KOPT-K1 (cell line): ENCODE measurements around the gene IL2RA.
"Not testable (repeated sequence)": the region's sequence is repeated elsewhere in the genome, so short reads cannot be mapped to it uniquely, and the experiment has no call there.

Experiments used
- H3K27ac ChIP-seq: fragments of 200-600 bp; sonication (generic); 2 replicates; pipeline ENCODE4 v1.5.1; 2016; ENCODE audit warnings: antibody characterized with exemption, mild to moderate bottlenecking, low read depth, low read length; ENCODE audit not compliant: poor library complexity, severe bottlenecking
- H3K36me3 ChIP-seq: fragments of 200-600 bp; sonication (generic); 2 replicates; pipeline ENCODE4 v1.5.1; 2017; ENCODE audit warnings: antibody characterized with exemption, mild to moderate bottlenecking, low read length, moderate library complexity; ENCODE audit not compliant: insufficient read depth
- H3K9me3 ChIP-seq: fragments of 200-600 bp; sonication (generic); 2 replicates; pipeline ENCODE4 v1.5.1; 2017; ENCODE audit warnings: antibody characterized with exemption, low read length, mild to moderate bottlenecking; ENCODE audit not compliant: insufficient read depth, poor library complexity, severe bottlenecking

IL2RA gene

DNA sequence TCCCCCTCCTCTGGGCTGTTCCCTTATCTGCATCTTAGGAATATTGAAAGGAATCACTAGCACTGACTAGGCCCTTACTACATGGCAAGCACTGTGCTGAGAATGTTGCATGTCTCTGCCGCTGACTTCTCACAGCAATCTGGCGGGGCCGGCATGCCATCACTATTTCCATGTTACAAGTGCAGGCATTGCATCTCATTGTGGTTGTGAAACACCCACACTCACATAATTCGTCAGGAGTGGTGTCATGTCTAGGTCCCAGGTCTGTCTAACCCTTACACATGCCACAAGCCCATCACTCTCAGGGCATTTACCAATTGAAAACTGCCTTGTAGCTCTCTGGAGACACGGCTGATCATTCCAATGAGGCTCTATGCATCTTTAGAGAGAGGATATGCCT is 8.5 kb upstream of the IL2RA start:
- Histone ChIP-seq H3K36me3 (no peaks in the 10 kb centered on the region), H3K9me3 (no peaks in the 10 kb centered on the region), H3K27ac (no peak overlapping the region)

- Histone ChIP-seq H3K9me3 (no peaks in the 10 kb centered on the region), H3K27ac (peak overlapping the region; percentile 8), H3K36me3 (no peaks in the 10 kb centered on the region)
Measured at GRCh38 chr10:6069081-6069931, 7.1 kb upstream of the IL2RA start.

- no peaks in the 10 kb centered on the region for H3K9me3 ChIP-seq
- H3K36me3 ChIP-seq, result no peaks in the 10 kb centered on the region
- peak overlapping the region; percentile 8 for H3K27ac ChIP-seq
Measured at GRCh38 chr10:6068422-6068821, 6.3 kb upstream of the IL2RA start.

DNA sequence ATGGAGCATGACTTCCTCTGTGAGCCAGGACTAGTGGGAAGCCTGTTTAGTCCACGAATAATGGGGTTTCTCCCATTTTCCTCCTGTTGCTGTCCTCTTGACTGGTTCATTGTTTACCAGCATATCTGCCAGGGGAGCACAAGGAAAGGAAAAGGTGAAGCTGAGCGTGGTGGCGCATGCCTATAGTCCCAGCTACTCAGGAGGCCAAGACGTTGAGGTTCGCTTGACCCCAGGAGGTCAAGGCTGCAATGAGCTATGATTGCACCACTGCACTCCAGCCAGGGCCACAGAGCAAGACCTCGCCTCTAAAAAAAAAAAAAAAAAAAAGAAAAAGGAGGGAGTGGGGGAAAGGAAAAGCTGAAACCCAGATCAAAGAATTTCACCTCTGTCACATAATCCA is 5.8 kb upstream of the IL2RA start:
- no peak overlapping the region for H3K27ac ChIP-seq
- no peaks in the 10 kb centered on the region for H3K9me3 ChIP-seq
- no peaks in the 10 kb centered on the region for H3K36me3 ChIP-seq

DNA sequence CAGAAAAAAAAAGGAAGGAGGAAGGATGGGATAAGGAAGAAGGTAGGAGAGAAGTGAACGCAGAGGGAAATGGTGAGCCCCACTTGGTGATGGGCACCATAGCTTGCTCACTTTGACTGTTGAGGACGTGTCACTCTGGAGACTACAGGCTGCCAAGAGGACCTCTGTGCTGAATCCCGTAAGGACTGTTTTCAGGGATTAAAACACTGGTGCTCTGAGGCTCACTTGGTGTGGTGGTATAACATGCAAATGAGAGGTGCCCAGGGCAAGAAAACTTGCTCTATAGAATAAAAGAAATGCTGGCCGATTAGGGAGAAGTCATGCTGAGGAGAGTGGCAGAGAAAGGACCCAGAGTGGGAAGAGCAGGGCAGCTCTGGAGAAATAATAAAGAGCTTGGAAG is 5.3 kb upstream of the IL2RA start:
- H3K36me3 ChIP-seq, result no peaks in the 10 kb centered on the region
- no peaks in the 10 kb centered on the region for H3K9me3 ChIP-seq
- no peak overlapping the region for H3K27ac ChIP-seq

DNA sequence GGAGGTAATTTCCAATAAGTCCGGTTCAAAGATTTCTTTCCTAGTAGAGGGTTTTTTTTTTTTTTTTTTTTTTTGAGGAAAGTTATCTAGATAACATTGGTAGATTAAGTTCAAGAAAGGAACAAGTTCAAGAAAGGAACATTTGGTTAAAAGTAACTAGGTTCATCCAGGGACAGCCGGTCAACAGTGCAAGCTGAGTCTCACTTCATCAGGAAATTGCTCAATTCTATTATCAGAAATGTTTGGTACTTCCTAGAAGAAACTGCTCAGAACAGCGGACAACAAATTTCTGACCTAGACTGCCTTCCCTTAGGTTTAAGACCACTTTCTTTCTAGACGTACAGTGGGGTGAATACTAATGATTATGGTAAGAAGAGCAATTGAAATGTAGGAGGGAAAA is 3.7 kb upstream of the IL2RA start:
- no peaks in the 10 kb centered on the region for H3K9me3 ChIP-seq
- H3K36me3 ChIP-seq, result no peaks in the 10 kb centered on the region
- no peak overlapping the region for H3K27ac ChIP-seq

DNA sequence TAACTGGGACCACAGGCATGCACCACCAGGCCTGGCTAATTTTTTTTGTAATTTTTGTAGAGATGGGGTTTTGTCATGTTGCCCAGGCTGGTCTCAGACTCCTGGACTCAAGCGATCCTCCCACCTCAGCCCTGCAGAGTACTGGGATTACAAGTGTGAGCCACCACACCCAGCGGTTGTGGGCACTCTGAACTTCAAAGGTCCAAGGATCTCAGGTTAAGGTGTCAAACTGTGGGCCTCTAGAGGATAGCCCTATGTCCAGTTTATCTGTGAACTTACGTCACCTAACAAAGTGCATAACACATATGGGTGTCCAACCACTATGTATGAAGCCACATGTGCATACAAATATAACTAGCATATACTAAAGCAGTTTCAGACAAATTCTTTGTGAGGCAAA is 3.2 kb upstream of the IL2RA start:
- H3K27ac ChIP-seq, result no peak overlapping the region
- H3K9me3 ChIP-seq, result no peaks in the 10 kb centered on the region
- no peaks in the 10 kb centered on the region for H3K36me3 ChIP-seq

GRCh38 chr10:6064726-6065125 is 2.6 kb upstream of the IL2RA start:
- not testable (repeated sequence) for H3K36me3 ChIP-seq, H3K27ac ChIP-seq

DNA sequence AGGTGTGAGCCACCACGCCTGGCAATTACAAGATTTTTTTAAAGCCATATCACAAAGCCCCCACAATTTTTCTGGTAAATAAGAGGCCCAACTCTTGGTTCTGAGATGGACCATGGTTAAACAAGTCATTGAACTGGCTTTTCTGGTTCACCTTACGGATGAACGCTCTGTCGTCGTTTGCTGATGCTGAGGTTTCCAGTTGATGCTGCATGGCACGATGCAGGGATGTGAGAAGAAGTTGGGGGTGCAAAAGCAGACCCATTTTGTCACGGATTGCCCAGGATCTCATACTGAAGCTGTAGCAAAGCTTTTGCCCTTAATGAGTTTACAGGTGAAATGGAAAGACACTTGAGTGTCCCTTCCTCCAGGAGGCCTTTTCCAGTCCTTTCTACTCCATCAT is 2.0 kb upstream of the IL2RA start:
- H3K9me3 ChIP-seq, result no peaks in the 10 kb centered on the region
- no peak overlapping the region for H3K27ac ChIP-seq
- H3K36me3 ChIP-seq, result no peaks in the 10 kb centered on the region

More at GRCh38 chr10:6064726-6065125, 2.6 kb upstream of the IL2RA start:
- H3K9me3 ChIP-seq, result not testable (repeated sequence)

DNA sequence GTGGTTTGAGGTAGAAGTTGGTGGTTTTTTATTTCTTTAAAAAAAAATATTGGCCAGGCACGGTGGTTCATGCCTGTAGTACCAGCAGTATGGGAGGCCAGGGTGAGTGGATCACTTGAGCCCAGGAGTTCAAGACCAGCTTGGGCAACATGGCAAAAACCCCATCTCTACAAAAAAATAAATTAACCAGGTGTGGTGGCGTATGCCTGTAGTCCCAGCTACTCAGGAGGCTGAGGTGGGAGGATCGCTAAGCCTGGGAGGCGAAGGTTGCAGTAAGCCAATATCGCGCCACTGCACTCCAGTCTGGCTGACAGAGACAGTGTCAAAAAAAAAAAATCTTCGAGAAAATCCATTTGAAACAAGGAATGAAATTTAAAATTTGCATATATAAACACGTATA is 1.1 kb downstream of the IL2RA start:
- H3K9me3 ChIP-seq, result no peaks in the 10 kb centered on the region
- no peak overlapping the region for H3K27ac ChIP-seq
- no peaks in the 10 kb centered on the region for H3K36me3 ChIP-seq

- H3K9me3 ChIP-seq, result no peaks in the 10 kb centered on the region
- H3K36me3 ChIP-seq, result no peaks in the 10 kb centered on the region
- H3K27ac ChIP-seq, result no peak overlapping the region
Measured at GRCh38 chr10:6059506-6059905, 2.7 kb downstream of the IL2RA start.

- Histone ChIP-seq H3K27ac (no peak overlapping the region), H3K36me3 (no peaks in the 10 kb centered on the region), H3K9me3 (no peaks in the 10 kb centered on the region)
Measured at GRCh38 chr10:6058682-6059475, 3.3 kb downstream of the IL2RA start.

GRCh38 chr10:6056411-6057135 is 5.6 kb downstream of the IL2RA start:
- Histone ChIP-seq H3K27ac (no peak overlapping the region), H3K36me3 (no peaks in the 10 kb centered on the region), H3K9me3 (no peaks in the 10 kb centered on the region)

DNA sequence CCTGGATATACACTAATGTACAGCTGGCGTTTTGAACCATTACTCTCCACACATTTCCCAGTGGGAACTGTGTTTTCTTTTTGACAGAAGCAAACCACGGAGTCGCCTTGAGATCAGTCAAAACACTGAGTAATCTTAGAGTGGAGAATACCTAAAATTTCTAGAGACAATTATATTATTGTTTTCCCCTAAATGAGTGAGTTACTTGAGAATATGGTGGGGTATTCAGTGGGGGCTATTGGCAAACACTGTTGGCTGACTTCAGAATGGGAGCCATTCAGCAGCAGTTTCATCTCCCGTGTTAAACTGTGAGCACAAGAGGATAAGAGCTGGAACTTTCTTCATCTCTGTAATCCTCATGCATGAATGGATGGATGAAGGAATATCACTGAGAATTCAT is 6.2 kb downstream of the IL2RA start:
- no peaks in the 10 kb centered on the region for H3K9me3 ChIP-seq
- H3K27ac ChIP-seq, result no peak overlapping the region
- no peaks in the 10 kb centered on the region for H3K36me3 ChIP-seq

- Histone ChIP-seq H3K27ac (no peak overlapping the region), H3K9me3 (no peaks in the 10 kb centered on the region), H3K36me3 (no peaks in the 10 kb centered on the region)
Measured at GRCh38 chr10:6054884-6055283, 7.3 kb downstream of the IL2RA start.
